ENCODE data around the gene TRIM46. TPM values are rescaled to one million over a fixed set of nuclear protein-coding genes. Genes with fewer than 3 reads are reported as not detected.

TRIM46 gene
- total and polyA plus RNA-seq, 9 of the 15 experiments (the other 6 are each of a cell fraction or from before 2014, with no cell fraction given): 0.05 to 0.60 (median 0.16) TPM; not detected in 3

GRCh38 chr1:155227261-155228095, 53.8 kb downstream of the TRIM46 start (continued):
- TF ChIP-seq MAZ (CRISPR knock-in tag; conservative IDR thresholded peaks at IDR 0.05 in 1 of 2, IDR thresholded peaks at IDR 0.05 in 1 of 2): peak; percentile 35 to 84; a peak in 2 of 4 replicates
- TF ChIP-seq ZNF639 (CRISPR knock-in tag; conservative IDR thresholded peaks at IDR 0.05 in 1 of 2, IDR thresholded peaks at IDR 0.05 in 1 of 2): peak in 1 of 2 experiments; percentile 51; a peak in 1 of 4 replicates
- TF ChIP-seq ZNF311 (CRISPR knock-in tag; IDR thresholded peaks at IDR 0.05): no peak
- 0 out of 2 replicates have a peak, but pooled peaks have one; percentile 11 for TF ChIP-seq HDAC2 (IDR thresholded peaks at IDR 0.05)
- TF ChIP-seq RBM34 (IDR thresholded peaks at IDR 0.05; ENCODE audit: borderline replicate concordance, insufficient read depth, low read length): no peak
- 0 out of 4 replicates have a peak, but pooled peaks of 1 of the 2 experiments have one; percentile 49 for TF ChIP-seq UBTF (IDR thresholded peaks at IDR 0.05; ENCODE audit: borderline replicate concordance in 1 of 2, low read depth in 2 of 2, low read length in 2 of 2)
- peak; percentile 42; the same call in 1 of the 2 replicates for TF ChIP-seq GABPA (tag; conservative IDR thresholded peaks at IDR 0.05; ENCODE audit: low read depth)
- no peak for TF ChIP-seq ZNF766 (CRISPR knock-in tag; conservative IDR thresholded peaks at IDR 0.05)
- TF ChIP-seq TRIM28 (IDR thresholded peaks at IDR 0.05): 0 out of 2 replicates have a peak, but pooled peaks have one; percentile 18
- TF ChIP-seq ETS2 (tag; IDR thresholded peaks at IDR 0.05; ENCODE audit: borderline replicate concordance, poor library complexity, severe bottlenecking): no peak
- TF ChIP-seq CAMTA2 (CRISPR knock-in tag; conservative IDR thresholded peaks at IDR 0.05): no peak
- peak; percentile 9 to 49; a peak in 2 of 4 replicates for TF ChIP-seq TEAD1 (CRISPR knock-in tag; IDR thresholded peaks at IDR 0.05)
- TF ChIP-seq COPS2 (conservative IDR thresholded peaks at IDR 0.05): no peak
- 0 out of 2 replicates have a peak, but pooled peaks have one; percentile 11 for TF ChIP-seq FOSL1 (tag; conservative IDR thresholded peaks at IDR 0.05)
- TF ChIP-seq NFYB (IDR thresholded peaks at IDR 0.05; ENCODE audit: extremely low read depth, insufficient read length): peak; percentile 86
- no peak for TF ChIP-seq ZNF124 (CRISPR knock-in tag; IDR thresholded peaks at IDR 0.05)
- peak; percentile 81 for TF ChIP-seq PML (IDR thresholded peaks at IDR 0.05; ENCODE audit: low read length)
- TF ChIP-seq SNAPC5 (CRISPR knock-in tag; IDR thresholded peaks at IDR 0.05): no peak
- no peak for TF ChIP-seq KDM1A (IDR thresholded peaks at IDR 0.05)
- TF ChIP-seq CC2D1A (IDR thresholded peaks at IDR 0.05): no peak
- 0 out of 2 replicates have a peak, but pooled peaks have one; percentile 70 for TF ChIP-seq ETS1 (conservative IDR thresholded peaks at IDR 0.05; ENCODE audit: control insufficient read depth, low read depth, low read length)
- TF ChIP-seq ZNF23 (CRISPR knock-in tag; IDR thresholded peaks at IDR 0.05): no peak
